OCI-LY3 (cell line): ENCODE measurements around the gene HELZ2.

ENCODE experiments used
- H2AFZ ChIP-seq: fragments of 200-600, 300-600 bp; shearing (Covaris generic); 2 replicates; pipeline ENCODE4 v1.6.0; 2014; ENCODE audit warnings: antibody characterized with exemption, low read depth, low read length
- H3K27ac ChIP-seq: fragments of 200-600, 300-600 bp; sonication (generic); 2 replicates; pipeline ENCODE4 v1.5.1; 2014; ENCODE audit warnings: mild to moderate bottlenecking, low read length, moderate library complexity, mixed read lengths
- H3K27me3 ChIP-seq: fragments of 200-600, 300-600 bp; sonication (generic); 2 replicates; pipeline ENCODE4 v1.6.1; 2014; ENCODE audit warnings: low read depth, low read length, mixed read lengths
- H3K36me3 ChIP-seq: fragments of 200-600, 300-600 bp; sonication (generic); replicated peaks from 2 replicates; pipeline ENCODE3; 2014; ENCODE audit warnings: low read depth, low read length, mixed read lengths
- H3K4me1 ChIP-seq: fragments of 300-600, 200-600 bp; sonication (generic); 2 replicates; pipeline ENCODE4 v1.6.1; 2014; ENCODE audit warnings: low read length, mixed read lengths
- H3K4me2 ChIP-seq: fragments of 200-600, 300-600 bp; sonication (generic); 2 replicates; pipeline ENCODE4 v1.6.1; 2014; ENCODE audit warnings: low read length, mixed read lengths
- H3K4me3 ChIP-seq: fragments of 300-600, 200-600 bp; sonication (generic); 2 replicates; pipeline ENCODE4 v1.5.1; 2014; ENCODE audit warnings: antibody characterized with exemption, mild to moderate bottlenecking, low read length, moderate library complexity
- H3K79me2 ChIP-seq: fragments of 300-600, 200-600 bp; shearing (Covaris generic); 2 replicates; pipeline ENCODE4 v1.6.1; 2014; ENCODE audit warnings: mild to moderate bottlenecking, low read length, mixed read lengths
- H3K9ac ChIP-seq: fragments of 300-600, 200-600 bp; shearing (Covaris generic); 2 replicates; pipeline ENCODE4 v1.6.0; 2014; ENCODE audit warnings: mild to moderate bottlenecking, low read length, moderate library complexity
- H3K9me3 ChIP-seq: fragments of 200-600, 300-600 bp; shearing (Covaris generic); 2 replicates; pipeline ENCODE4 v1.6.1; 2014; ENCODE audit warnings: low read length, mixed read lengths; ENCODE audit not compliant: insufficient read depth
- H4K20me1 ChIP-seq: fragments of 200-600, 300-600 bp; sonication (generic); 2 replicates; pipeline ENCODE4 v1.6.1; 2016; ENCODE audit warnings: low read length, mixed read lengths; ENCODE audit not compliant: insufficient read depth
- EZH2phosphoT487 ChIP-seq: fragments of 200-600 bp; shearing (Covaris generic); IDR thresholded peaks from 2 replicates; pipeline ENCODE4 v1.6.1; 2018; ENCODE audit warnings: antibody characterized with exemption, mixed run types, low read depth
- TF ChIP-seq, protein P1 (sequence below): fragments of 200-600, 300-600 bp; sonication (generic); IDR thresholded peaks from 2 replicates; pipeline ENCODE4 v1.5.1; 2014; ENCODE audit warnings: antibody characterized with exemption, low read length, low read depth

HELZ2 gene

DNA sequence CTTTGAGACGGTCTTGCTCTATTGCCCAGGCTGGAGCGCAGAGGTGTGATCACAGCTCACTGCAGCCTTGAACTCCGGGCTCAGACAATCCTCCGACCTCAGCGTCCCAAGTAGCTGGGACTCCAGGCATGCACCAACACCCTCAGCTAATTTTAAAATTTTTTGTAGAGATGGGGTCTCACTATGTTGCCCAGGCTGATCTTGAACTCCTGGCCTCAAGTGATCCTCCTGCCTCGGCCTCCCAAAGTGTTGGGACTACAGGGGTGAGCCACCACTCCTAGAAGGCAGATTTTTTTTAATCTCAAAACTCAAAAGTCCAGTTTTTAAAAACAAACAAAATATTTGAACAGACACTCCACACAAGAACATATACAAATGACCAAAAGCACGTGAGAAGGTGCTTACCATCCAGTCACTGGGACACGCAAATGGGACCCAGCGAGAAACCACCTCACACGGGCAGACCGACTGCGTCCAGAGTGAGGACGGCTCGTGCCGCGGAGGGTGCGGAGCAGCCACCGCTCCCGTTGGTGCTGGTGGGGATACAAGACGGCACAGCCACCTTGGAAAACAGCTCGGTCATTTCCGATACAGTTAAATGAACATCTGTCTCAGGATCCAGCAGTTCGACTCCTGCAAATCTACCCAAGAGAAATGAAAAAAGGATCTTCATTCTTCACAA lies 8.5 kb upstream of the HELZ2 start:
- no peak overlapping the region for H3K9ac ChIP-seq
- H4K20me1 ChIP-seq: peaks cover 2% of the 10 kb centered on the region; the same call in 1 of the 2 replicates
- TF ChIP-seq, protein P1, sequence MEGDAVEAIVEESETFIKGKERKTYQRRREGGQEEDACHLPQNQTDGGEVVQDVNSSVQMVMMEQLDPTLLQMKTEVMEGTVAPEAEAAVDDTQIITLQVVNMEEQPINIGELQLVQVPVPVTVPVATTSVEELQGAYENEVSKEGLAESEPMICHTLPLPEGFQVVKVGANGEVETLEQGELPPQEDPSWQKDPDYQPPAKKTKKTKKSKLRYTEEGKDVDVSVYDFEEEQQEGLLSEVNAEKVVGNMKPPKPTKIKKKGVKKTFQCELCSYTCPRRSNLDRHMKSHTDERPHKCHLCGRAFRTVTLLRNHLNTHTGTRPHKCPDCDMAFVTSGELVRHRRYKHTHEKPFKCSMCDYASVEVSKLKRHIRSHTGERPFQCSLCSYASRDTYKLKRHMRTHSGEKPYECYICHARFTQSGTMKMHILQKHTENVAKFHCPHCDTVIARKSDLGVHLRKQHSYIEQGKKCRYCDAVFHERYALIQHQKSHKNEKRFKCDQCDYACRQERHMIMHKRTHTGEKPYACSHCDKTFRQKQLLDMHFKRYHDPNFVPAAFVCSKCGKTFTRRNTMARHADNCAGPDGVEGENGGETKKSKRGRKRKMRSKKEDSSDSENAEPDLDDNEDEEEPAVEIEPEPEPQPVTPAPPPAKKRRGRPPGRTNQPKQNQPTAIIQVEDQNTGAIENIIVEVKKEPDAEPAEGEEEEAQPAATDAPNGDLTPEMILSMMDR: no peak
- no peak for TF ChIP-seq EZH2phosphoT487
- H2AFZ ChIP-seq: no peak overlapping the region
- no peak overlapping the region for H3K4me3 ChIP-seq
- H3K27ac ChIP-seq: no peak overlapping the region
- H3K27me3 ChIP-seq: peaks cover 12% of the 10 kb centered on the region; the same call in 1 of the 2 replicates
- H3K36me3 ChIP-seq: no peaks in the 10 kb centered on the region
- H3K4me2 ChIP-seq: no peak overlapping the region
- no peaks in the 10 kb centered on the region for H3K79me2 ChIP-seq
- H3K4me1 ChIP-seq: no peaks in the 10 kb centered on the region
- H3K9me3 ChIP-seq: no peaks in the 10 kb centered on the region

DNA sequence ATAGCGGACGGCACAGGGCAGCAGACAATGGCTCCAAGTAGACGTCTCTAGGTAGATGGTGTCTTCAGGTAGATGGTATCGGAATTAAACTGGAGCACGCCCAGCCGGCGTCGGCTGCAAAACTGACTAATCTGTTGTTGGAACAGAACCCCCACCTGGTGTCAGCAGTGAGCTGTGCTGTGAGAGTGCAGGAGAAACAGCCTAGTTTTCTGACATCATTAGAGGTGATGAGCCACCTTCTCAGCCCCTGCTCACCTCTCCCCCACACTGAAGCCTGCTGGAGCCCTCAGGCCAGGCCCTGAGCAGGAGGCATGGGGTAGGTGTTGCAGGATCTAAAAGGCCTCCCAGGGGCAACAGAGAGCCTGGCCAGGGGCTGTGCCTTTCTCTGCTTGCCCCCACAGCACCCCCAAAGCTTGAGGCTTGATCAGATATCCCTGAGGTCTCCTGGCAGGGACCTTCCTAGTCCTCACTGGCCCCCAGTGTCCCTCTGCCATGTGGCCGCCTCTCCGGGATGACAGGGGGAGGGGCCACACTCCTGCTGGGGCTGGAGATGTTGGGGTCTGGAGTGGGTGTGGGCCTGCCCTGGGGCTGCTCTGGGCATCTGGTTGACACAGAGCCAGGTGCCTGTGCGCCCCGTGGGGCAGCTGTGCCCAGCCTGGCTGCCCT lies 6.9 kb upstream of the HELZ2 start:
- no peak for TF ChIP-seq EZH2phosphoT487
- TF ChIP-seq, protein P1: peak; percentile 58
- Histone ChIP-seq H3K27me3 (peaks cover 18% of the 10 kb centered on the region), H3K36me3 (no peaks in the 10 kb centered on the region), H3K9ac (no peak overlapping the region), H3K79me2 (no peaks in the 10 kb centered on the region), H4K20me1 (peaks cover 2% of the 10 kb centered on the region; the same call in 1 of the 2 replicates), H3K9me3 (no peaks in the 10 kb centered on the region), H3K27ac (no peak overlapping the region), H3K4me3 (no peak overlapping the region), H3K4me2 (no peak overlapping the region), H3K4me1 (no peaks in the 10 kb centered on the region), H2AFZ (no peak overlapping the region)

DNA sequence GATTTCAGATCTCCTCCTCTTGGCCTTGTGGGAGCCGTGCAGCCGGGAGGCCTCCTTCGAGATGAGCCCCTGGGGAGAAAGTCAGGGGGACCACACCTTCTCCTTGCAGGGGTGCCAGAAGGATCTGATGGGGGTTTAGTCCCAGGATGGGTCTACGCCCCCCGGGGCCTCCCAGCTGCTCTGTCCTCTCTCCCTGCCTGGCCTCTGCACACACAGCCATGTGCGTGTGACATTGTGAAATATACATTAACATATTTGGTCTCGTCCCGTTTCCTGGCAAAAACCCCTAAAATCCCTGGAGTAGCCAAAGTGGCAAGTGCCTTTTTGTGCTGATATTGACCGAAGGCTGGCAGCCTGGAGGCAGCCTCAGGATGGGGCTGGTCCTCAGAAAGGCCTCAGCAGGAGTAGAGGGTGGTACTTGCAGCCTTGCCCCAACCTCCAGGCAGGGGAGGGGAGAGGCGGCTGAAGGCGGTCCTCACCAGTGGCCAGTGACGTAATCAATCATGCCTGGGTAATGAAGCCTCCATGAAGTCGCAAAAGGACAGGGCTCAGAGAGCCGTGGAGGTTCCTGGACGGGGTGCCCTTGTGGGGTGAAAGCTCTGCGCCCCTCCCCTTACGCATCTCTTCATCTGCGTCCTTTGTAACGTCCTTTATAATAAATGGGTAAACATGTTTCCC lies 5.1 kb upstream of the HELZ2 start:
- TF ChIP-seq, protein P1: no peak
- TF ChIP-seq EZH2phosphoT487: no peak
- Histone ChIP-seq H3K4me2 (no peak overlapping the region), H3K36me3 (no peaks in the 10 kb centered on the region), H3K4me3 (no peak overlapping the region), H4K20me1 (no peaks in the 10 kb centered on the region), H3K4me1 (peaks cover 4% of the 10 kb centered on the region; the same call in 1 of the 2 replicates), H3K9me3 (no peaks in the 10 kb centered on the region), H3K79me2 (no peaks in the 10 kb centered on the region), H3K9ac (no peak overlapping the region), H2AFZ (no peak overlapping the region), H3K27ac (no peak overlapping the region), H3K27me3 (peaks cover 35% of the 10 kb centered on the region)
